B cell (primary cell): ENCODE data around the gene SPECC1. TPM values are rescaled to one million over a fixed set of nuclear protein-coding genes. Genes with fewer than 3 reads are reported as not detected.

Experiments
- ATAC-seq: fragments of 200-7000 bp; cut with Tn5 transposase; one replicate; pipeline ENCODE4 v1.10.0; 2021; ENCODE audit warnings: low read depth, mild to moderate bottlenecking, moderate number of reproducible peaks, moderate library complexity
- CTCF ChIA-PET: fragments of 350-600 bp; sonication (Branson Sonifier 250); formaldehyde crosslinking; loops from one replicate; lab custom pipeline; 2021; ENCODE audit warnings: antibody characterized with exemption, inconsistent platforms; lab: Charles Lee
- POLR2A ChIA-PET: fragments of 350-600 bp; sonication (Branson Sonifier 250); formaldehyde crosslinking; loops from one replicate; lab custom pipeline; 2021; ENCODE audit warnings: antibody characterized with exemption; lab: Charles Lee
- DNase-seq: peaks from one replicate; pipeline ENCODE4 v3.0.0; 2013
- H2AFZ ChIP-seq: 2 replicates; pipeline ENCODE4 v1.6.1; 2012; ENCODE audit warnings: mild to moderate bottlenecking, low read depth, low read length; ENCODE audit not compliant: insufficient read depth, poor library complexity, severe bottlenecking
- H3K27ac ChIP-seq, 2 donors: 1 replicate in 1 of 2; 2 replicates in 1 of 2; pipeline ENCODE4 v1.5.1; 2012 to 2013; ENCODE audit warnings: low read length in 2 of 2, mild to moderate bottlenecking in 2 of 2, moderate library complexity in 1 of 2
- H3K27me3 ChIP-seq, 4 experiments: fragments of 200-600 bp in 1 of 4; sonication (generic) in 1 of 4; replicated peaks in 1 of 4; 1 replicate in 2 of 4; 2 replicates in 2 of 4; pipeline versions ENCODE4 v1.6.1 to v1.7.0; 2013 to 2016; ENCODE audit warnings: low read length in 3 of 4, mild to moderate bottlenecking in 2 of 4, mixed read lengths in 1 of 4, moderate library complexity in 1 of 4; ENCODE audit not compliant: insufficient read depth in 4 of 4, control insufficient read depth in 3 of 4; ENCODE audit errors: control extremely low read depth in 1 of 4
- H3K36me3 ChIP-seq, 2 experiments: replicated peaks in 1 of 2; 1 replicate in 1 of 2; 2 replicates in 1 of 2; pipeline versions ENCODE4 v1.6.1 to v1.7.1; 2013; ENCODE audit warnings: low read length in 1 of 2; ENCODE audit not compliant: insufficient read depth in 2 of 2, control insufficient read depth in 1 of 2; ENCODE audit errors: control extremely low read depth in 1 of 2, extremely low read depth in 1 of 2
- H3K4me1 ChIP-seq, 2 donors: fragments of 200-600 bp in 1 of 2; sonication (generic) in 1 of 2; 1 replicate in 1 of 2; 2 replicates in 1 of 2; pipeline versions ENCODE4 v1.5.1 to v1.6.1; 2013 to 2017; ENCODE audit warnings: low read length in 2 of 2; ENCODE audit not compliant: control insufficient read depth in 2 of 2, insufficient read depth in 2 of 2
- H3K4me2 ChIP-seq: replicated peaks from 2 replicates; pipeline ENCODE3; 2012; ENCODE audit warnings: mild to moderate bottlenecking, low read depth, low read length; ENCODE audit not compliant: poor library complexity, severe bottlenecking
- H3K4me3 ChIP-seq, 5 experiments: fragments of 200-600 bp in 1 of 5; sonication (generic) in 1 of 5; 1 replicate in 3 of 5; 2 replicates in 2 of 5; pipeline versions ENCODE4 v1.5.1 to v1.7.0; 2011 to 2016; ENCODE audit warnings: low read length in 4 of 5, mild to moderate bottlenecking in 4 of 5, low read depth in 2 of 5, control low read depth in 1 of 5, moderate library complexity in 1 of 5; ENCODE audit not compliant: insufficient read depth in 1 of 5; ENCODE audit errors: control extremely low read depth in 1 of 5, extremely low read depth in 1 of 5
- H3K79me2 ChIP-seq: fragments of 200-600 bp; sonication (generic); one replicate; pipeline ENCODE4 v1.6.0; 2016; ENCODE audit warnings: low read length; ENCODE audit not compliant: control insufficient read depth, insufficient read depth
- H3K9ac ChIP-seq: fragments of 200-600 bp; sonication (generic); 2 replicates; pipeline ENCODE4 v1.6.1; 2017; ENCODE audit warnings: mild to moderate bottlenecking, low read length, moderate library complexity
- H3K9me3 ChIP-seq, 3 donors: one replicate each; pipeline versions ENCODE4 v1.6.1 to v1.7.1; 2013; ENCODE audit warnings: low read length in 2 of 3; ENCODE audit not compliant: control insufficient read depth in 2 of 3, insufficient read depth in 1 of 3; ENCODE audit errors: control extremely low read depth in 1 of 3
- H4K20me1 ChIP-seq: 2 replicates; pipeline ENCODE4 v1.6.0; 2012; ENCODE audit warnings: mild to moderate bottlenecking, low read length; ENCODE audit not compliant: insufficient read depth, control insufficient read depth, poor library complexity, severe bottlenecking
- H3K27ac Mint-ChIP-seq: one replicate; pipeline ENCODE4 v1.8.0; 2021; ENCODE audit warnings: mixed read lengths
- H3K27me3 Mint-ChIP-seq: one replicate; pipeline ENCODE4 v1.8.0; 2021; ENCODE audit warnings: mixed read lengths
- H3K4me1 Mint-ChIP-seq: one replicate; pipeline ENCODE4 v1.8.0; 2021; ENCODE audit warnings: mixed read lengths
- H3K4me3 Mint-ChIP-seq: one replicate; pipeline ENCODE4 v1.8.0; 2021; ENCODE audit warnings: mixed read lengths
- H3K9me3 Mint-ChIP-seq: one replicate; pipeline ENCODE4 v1.8.0; 2022; ENCODE audit warnings: mixed read lengths; ENCODE audit not compliant: insufficient read depth
- EZH2 ChIP-seq: IDR thresholded peaks from 2 replicates; pipeline ENCODE4 v1.6.1; 2012; ENCODE audit warnings: borderline replicate concordance, low read depth, mild to moderate bottlenecking, moderate library complexity, low read length; ENCODE audit not compliant: insufficient read depth, poor library complexity, severe bottlenecking
- WGBS: methylation state at CpG from one replicate; pipeline ENCODE4 v1.1.5; 2013; ENCODE audit warnings: missing lambda C conversion rate; ENCODE audit not compliant: insufficient coverage; 5-methylcytosine and 5-hydroxymethylcytosine counted together
- intact Hi-C: fragments of 100-400 bp; cut with micrococcal nuclease; formaldehyde crosslinking; loops from one replicate; pipeline ENCODE4 v1.10.0; 2022
- polyA plus RNA-seq: library from polyadenylated mRNA; depleted of rRNA; stranded (reverse); fragments of >200 nt; gene quantifications from 2 replicates; pipeline ENCODE4 v1.2.3, GENCODE V29; 2012
- total RNA-seq, 2 donors: library from RNA; stranded (reverse); fragments of 120-200 nt in 1 of 2; gene quantifications; 1 replicate in 1 of 2; 2 replicates in 1 of 2; pipeline versions ENCODE4 v1.2.3 to v1.2.4, GENCODE V29; 2013 to 2022
- TF ChIP-seq, protein P1 (sequence below): fragments of 200-600 bp; IDR thresholded peaks from one replicate; pipeline ENCODE4 v1.8.0; 2022; ENCODE audit warnings: antibody characterized with exemption, mild to moderate bottlenecking

The SPECC1 gene
- total and polyA plus RNA-seq, 2 donors (not counting 1 experiment from before 2014, with no cell fraction given) = 4.6 to 7.4 TPM

DNA sequence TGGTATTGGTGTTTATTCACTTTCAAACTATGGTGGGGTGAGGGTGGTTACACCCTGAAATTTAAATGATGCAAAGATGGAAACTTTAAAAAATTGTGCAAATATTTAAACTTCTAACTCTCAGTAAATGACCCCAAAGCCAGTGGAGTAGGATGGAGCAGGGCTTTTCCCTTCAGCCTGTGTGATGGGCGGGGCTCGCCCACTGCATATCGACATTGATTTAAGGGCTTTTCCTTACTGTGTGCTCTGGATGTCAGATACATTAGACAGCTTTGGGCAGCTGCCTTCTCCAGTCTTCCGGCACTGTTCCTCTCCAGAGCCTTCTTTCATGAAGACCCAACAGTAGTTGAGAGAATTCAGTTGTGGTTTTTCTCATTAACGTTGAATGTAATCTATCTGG is 99.9 kb downstream of the SPECC1 start:
- H3K27me3 ChIP-seq = no peaks in the 10 kb centered on the region
- no peak overlapping the region for H3K4me3 ChIP-seq
- WGBS = 93% methylated on average over 3 of the region's 5 CpGs
- H3K4me2 ChIP-seq = no peak overlapping the region
- POLR2A ChIA-PET = no interaction called here
- no peaks in the 10 kb centered on the region for H4K20me1 ChIP-seq
- H3K9ac ChIP-seq = no peak overlapping the region
- ATAC-seq = no peak
- no peak for DNase-seq
- Mint-ChIP-seq H3K27me3 (peaks cover 10% of the 10 kb centered on the region), H3K4me3 (no peak overlapping the region), H3K4me1 (no peaks in the 10 kb centered on the region), H3K27ac (no peak overlapping the region), H3K9me3 (no peaks in the 10 kb centered on the region)
- H2AFZ ChIP-seq = no peak overlapping the region
- H3K27ac ChIP-seq = no peak overlapping the region
- H3K4me1 ChIP-seq = no peaks in the 10 kb centered on the region
- CTCF ChIA-PET = no interaction called here
- no peaks in the 10 kb centered on the region for H3K36me3 ChIP-seq
- intact Hi-C loops = no loop called here
- TF ChIP-seq EZH2 = no peak
- TF ChIP-seq, protein P1, sequence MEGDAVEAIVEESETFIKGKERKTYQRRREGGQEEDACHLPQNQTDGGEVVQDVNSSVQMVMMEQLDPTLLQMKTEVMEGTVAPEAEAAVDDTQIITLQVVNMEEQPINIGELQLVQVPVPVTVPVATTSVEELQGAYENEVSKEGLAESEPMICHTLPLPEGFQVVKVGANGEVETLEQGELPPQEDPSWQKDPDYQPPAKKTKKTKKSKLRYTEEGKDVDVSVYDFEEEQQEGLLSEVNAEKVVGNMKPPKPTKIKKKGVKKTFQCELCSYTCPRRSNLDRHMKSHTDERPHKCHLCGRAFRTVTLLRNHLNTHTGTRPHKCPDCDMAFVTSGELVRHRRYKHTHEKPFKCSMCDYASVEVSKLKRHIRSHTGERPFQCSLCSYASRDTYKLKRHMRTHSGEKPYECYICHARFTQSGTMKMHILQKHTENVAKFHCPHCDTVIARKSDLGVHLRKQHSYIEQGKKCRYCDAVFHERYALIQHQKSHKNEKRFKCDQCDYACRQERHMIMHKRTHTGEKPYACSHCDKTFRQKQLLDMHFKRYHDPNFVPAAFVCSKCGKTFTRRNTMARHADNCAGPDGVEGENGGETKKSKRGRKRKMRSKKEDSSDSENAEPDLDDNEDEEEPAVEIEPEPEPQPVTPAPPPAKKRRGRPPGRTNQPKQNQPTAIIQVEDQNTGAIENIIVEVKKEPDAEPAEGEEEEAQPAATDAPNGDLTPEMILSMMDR = no peak
- H3K79me2 ChIP-seq = no peaks in the 10 kb centered on the region
- no peaks in the 10 kb centered on the region for H3K9me3 ChIP-seq

DNA sequence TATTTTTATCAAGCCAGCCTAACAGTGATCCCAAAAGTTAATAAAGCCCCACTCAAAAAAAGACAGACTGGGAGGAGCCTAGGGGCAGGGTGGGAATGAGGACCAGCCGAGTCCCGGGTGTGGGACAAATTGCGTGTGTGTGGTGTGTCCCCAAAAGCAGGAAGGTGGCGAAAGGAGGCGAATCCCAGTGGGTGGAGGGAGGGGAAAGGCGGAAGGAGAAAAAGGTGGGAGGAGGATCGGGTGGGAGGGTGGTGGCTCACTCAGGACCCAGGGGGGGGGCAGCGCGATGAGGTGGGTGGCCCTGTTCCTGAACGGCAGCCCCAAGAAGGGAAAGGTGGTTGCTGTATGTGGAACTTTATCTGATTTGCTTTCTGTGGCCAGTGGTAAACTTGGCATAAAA is 102.4 kb downstream of the SPECC1 start:
- CTCF ChIA-PET = interaction anchor here (1.7 kb wide), 1 partner anchor 119 kb away, joined by 4 read pairs; no protein-coding TSS in a partner anchor
- H4K20me1 ChIP-seq = no peaks in the 10 kb centered on the region

More for the DNA sequence above, 102.4 kb downstream of the SPECC1 start:
- Mint-ChIP-seq H3K9me3 (no peaks in the 10 kb centered on the region), H3K4me3 (no peak overlapping the region), H3K27me3 (peaks cover 10% of the 10 kb centered on the region), H3K4me1 (no peaks in the 10 kb centered on the region), H3K27ac (no peak overlapping the region)
- H3K4me3 ChIP-seq = no peak overlapping the region
- H3K4me2 ChIP-seq = no peak overlapping the region
- H2AFZ ChIP-seq = no peak overlapping the region
- H3K9me3 ChIP-seq = no peaks in the 10 kb centered on the region
- no peak overlapping the region for H3K27ac ChIP-seq
- no peak for DNase-seq
- no peaks in the 10 kb centered on the region for H3K79me2 ChIP-seq
- no peaks in the 10 kb centered on the region for H3K36me3 ChIP-seq
- POLR2A ChIA-PET = no interaction called here
- no peak for ATAC-seq
- no peaks in the 10 kb centered on the region for H3K27me3 ChIP-seq
- no peak overlapping the region for H3K9ac ChIP-seq
- intact Hi-C loops = no loop called here
- TF ChIP-seq, protein P1 = no peak
- WGBS = 98% methylated on average over 7 of the region's 10 CpGs
- no peaks in the 10 kb centered on the region for H3K4me1 ChIP-seq
